MM.1S (cell line): ENCODE data around the gene ANAPC4.

ENCODE experiments used
- CTCF ChIP-seq: fragments of 300-600 bp; sonication (generic); IDR thresholded peaks from 2 replicates; pipeline ENCODE4 v1.5.1; 2016; ENCODE audit warnings: antibody characterized with exemption, low read length, mixed read lengths
- EZH2 ChIP-seq: fragments of 300-600 bp; sonication (generic); optimal IDR thresholded peaks from 2 replicates; pipeline ENCODE3; 2017; ENCODE audit warnings: low read depth, mild to moderate bottlenecking, antibody characterized with exemption, low read length, mixed read lengths
- EZH2phosphoT487 ChIP-seq: fragments of 300-600 bp; sonication (generic); IDR thresholded peaks from 2 replicates; pipeline ENCODE4 v1.6.1; 2018; ENCODE audit warnings: antibody characterized with exemption, low read length

- TF ChIP-seq CTCF = no peak
- TF ChIP-seq EZH2 = no peak
- no peak for TF ChIP-seq EZH2phosphoT487
Observed at GRCh38 chr4:25452081-25452480, 75.0 kb downstream of the ANAPC4 start.
